PC-9 (cell line): ENCODE measurements around the gene CACNG5.

Experiments
- CTCF ChIP-seq: fragments of 200-600 bp; sonication (generic); conservative IDR thresholded peaks from 2 replicates; pipeline ENCODE4 v1.6.1; 2017; ENCODE audit warnings: mixed run types, antibody characterized with exemption, mild to moderate bottlenecking, moderate library complexity
- EZH2 ChIP-seq: fragments of 200-600 bp; sonication (generic); IDR thresholded peaks from 2 replicates; pipeline ENCODE4 v1.8.0; 2017; ENCODE audit warnings: antibody characterized with exemption, low read depth

- TF ChIP-seq CTCF (no peak), EZH2 (no peak)
Measured at GRCh38 chr17:66850692-66851091, 15.8 kb downstream of the CACNG5 start.
